Adrenal gland (tissue), 5 donors: Measurements from ENCODE around the gene THSD7B.

Experiments
- CTCF ChIP-seq, 6 experiments: fragments of 450-650 bp in 4 of 6; fragments of 200-600 bp in 2 of 6; sonication (generic) in 1 of 6; IDR thresholded peaks; 1 replicate in 5 of 6; 2 replicates in 1 of 6; pipeline versions ENCODE4 v1.5.1 to v1.8.0; 2016 to 2021; ENCODE audit warnings: antibody characterized with exemption in 6 of 6, mild to moderate bottlenecking in 2 of 6, moderate library complexity in 1 of 6
- POLR2A ChIP-seq, 2 donors: fragments of 450-650 bp; IDR thresholded peaks; one replicate each; pipeline ENCODE4 v1.6.1; 2017; ENCODE audit warnings: antibody characterized with exemption in 2 of 2, mild to moderate bottlenecking in 2 of 2, moderate library complexity in 1 of 2
- donor health status: DM: no; HTN: no; CAD: no.

GRCh38 chr2:136809998-136810397, 44.7 kb downstream of the THSD7B start:
- no peak for TF ChIP-seq CTCF (IDR thresholded peaks at IDR 0.05)
- no peak for TF ChIP-seq POLR2A (IDR thresholded peaks at IDR 0.05)
